T-helper 17 cell (primary cell): Measurements from ENCODE around the gene MRPL55. TPM values are rescaled to one million over a fixed set of nuclear protein-coding genes. Genes with fewer than 3 reads are reported as not detected.

Experiments used
- ATAC-seq: fragments of 150-1000 bp; cut with Tn5 transposase; 2 replicates; pipeline ENCODE4 v1.10.0; 2021; ENCODE audit warnings: mild to moderate bottlenecking, moderate library complexity
- DNase-seq, 3 donors: peaks; one replicate each; pipeline versions ENCODE4 v3.0.0 to v3.0.0-alpha.2; 2020 to 2021
- H3K9me3 ChIP-seq: one replicate; pipeline ENCODE4 v1.7.0; 2013; ENCODE audit warnings: low read length, mild to moderate bottlenecking; ENCODE audit not compliant: control insufficient read depth, poor library complexity, severe bottlenecking
- H3K27ac Mint-ChIP-seq: one replicate; pipeline ENCODE4 v1.8.0; 2022; ENCODE audit warnings: mild to moderate bottlenecking, moderate library complexity, mixed read lengths
- H3K27me3 Mint-ChIP-seq: one replicate; pipeline ENCODE4 v1.8.0; 2022; ENCODE audit warnings: mixed read lengths
- H3K36me3 Mint-ChIP-seq: one replicate; pipeline ENCODE4 v1.8.0; 2022; ENCODE audit warnings: low read depth, mixed read lengths
- H3K4me1 Mint-ChIP-seq: one replicate; pipeline ENCODE4 v1.8.0; 2022; ENCODE audit warnings: mild to moderate bottlenecking, mixed read lengths
- H3K4me3 Mint-ChIP-seq: one replicate; pipeline ENCODE4 v1.8.0; 2022; ENCODE audit warnings: mild to moderate bottlenecking, moderate library complexity, mixed read lengths
- total RNA-seq, 4 donors: library from RNA in 2 of 4; stranded (reverse) in 2 of 4; gene quantifications; one replicate each; pipeline ENCODE4 v1.2.3 and lab custom pipeline; 2022 to 2026

The MRPL55 gene
- total RNA-seq, 2 donors from 2014 or later = 55.2 to 59.9 TPM

- ATAC-seq = no peak
- DNase-seq = no peak
- Mint-ChIP-seq H3K27me3 (no peaks in the 10 kb centered on the region), H3K4me1 (peaks cover 26% of the 10 kb centered on the region), H3K36me3 (peaks cover 5% of the 10 kb centered on the region), H3K4me3 (peak overlapping the region; percentile 25), H3K27ac (peak overlapping the region; percentile 85)
- H3K9me3 ChIP-seq = peaks cover 2% of the 10 kb centered on the region
These were observed 10.7 kb downstream of the MRPL55 start for GRCh38 chr1:228098323-228098931.

DNA sequence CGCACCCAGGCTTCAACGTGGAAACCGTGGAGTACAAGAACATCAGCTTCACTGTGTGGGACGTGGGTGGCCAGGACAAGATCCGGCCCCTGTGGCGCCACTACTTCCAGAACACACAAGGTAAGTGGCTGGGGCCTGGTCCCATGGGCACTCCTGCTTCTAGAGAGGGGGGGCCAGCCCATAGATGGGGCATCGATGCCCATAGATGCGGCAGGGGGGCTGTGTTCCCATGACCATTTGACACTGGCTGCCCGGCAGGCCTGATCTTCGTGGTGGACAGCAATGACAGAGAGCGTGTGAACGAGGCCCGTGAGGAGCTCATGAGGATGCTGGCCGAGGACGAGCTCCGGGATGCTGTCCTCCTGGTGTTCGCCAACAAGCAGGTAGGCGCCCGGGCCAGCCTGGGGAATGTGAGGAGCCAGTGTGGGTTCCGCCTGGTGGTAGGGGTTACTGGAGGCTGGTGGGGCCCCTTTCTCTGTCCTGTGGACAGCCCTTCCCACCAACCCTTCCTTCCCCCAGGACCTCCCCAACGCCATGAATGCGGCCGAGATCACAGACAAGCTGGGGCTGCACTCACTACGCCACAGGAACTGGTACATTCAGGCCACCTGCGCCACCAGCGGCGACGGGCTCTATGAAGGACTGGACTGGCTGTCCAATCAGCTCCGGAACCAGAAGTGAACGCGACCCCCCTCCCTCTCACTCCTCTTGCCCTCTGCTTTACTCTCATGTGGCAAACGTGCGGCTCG lies 11.6 kb downstream of the MRPL55 start:
- peaks cover 24% of the 10 kb centered on the region for H3K4me1 Mint-ChIP-seq
- H3K27ac Mint-ChIP-seq = peak overlapping the region; percentile 83
- no peaks in the 10 kb centered on the region for H3K27me3 Mint-ChIP-seq
- ATAC-seq = no peak
- peaks cover 5% of the 10 kb centered on the region for H3K36me3 Mint-ChIP-seq
- peaks cover 2% of the 10 kb centered on the region for H3K9me3 ChIP-seq
- no peak for DNase-seq
- peak overlapping the region; percentile 36 for H3K4me3 Mint-ChIP-seq

DNA sequence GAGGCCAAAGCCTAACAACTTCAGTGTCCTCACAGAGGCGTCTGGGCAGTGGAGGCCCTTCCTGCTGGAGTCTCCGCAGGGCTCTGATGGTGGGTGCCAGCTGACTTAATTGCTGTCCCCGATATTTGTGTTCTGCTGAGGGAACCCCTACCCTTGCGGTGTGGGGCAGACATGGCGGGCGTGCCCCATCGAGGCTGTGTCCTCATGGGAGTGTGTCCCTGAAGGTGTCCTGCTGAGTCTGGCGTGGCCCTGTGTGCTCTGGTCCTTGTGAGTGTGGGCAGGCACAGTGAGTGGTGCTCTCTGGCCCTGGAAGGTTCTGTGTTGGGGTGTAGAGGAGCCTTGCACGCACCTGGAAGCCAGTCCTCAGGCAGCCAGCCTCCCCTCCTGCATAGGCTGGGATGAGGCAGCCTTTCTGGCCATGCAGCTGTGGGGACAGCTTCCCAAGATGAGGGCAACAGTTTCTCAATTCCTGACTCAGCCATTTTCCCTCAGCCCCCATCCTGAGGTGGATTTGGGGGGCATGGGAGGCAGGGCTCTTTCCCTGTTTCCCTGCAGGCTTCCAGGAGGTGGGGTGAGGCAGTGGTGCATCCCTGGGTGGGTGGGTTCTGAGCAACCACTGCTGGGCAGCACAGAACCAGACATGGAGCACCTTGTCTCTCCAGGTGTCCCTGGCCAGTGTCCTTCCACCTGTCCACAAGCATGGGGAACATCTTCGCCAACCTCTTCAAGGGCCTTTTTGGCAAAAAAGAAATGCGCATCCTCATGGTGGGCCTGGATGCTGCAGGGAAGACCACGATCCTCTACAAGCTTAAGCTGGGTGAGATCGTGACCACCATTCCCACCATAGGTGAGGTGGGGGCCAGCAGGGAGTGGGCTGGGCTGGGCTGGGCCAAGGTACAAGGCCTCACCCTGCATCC lies 12.4 kb downstream of the MRPL55 start:
- H3K9me3 ChIP-seq = peaks cover 2% of the 10 kb centered on the region
- H3K4me3 Mint-ChIP-seq = no peak overlapping the region
- no peak for DNase-seq
- peaks cover 5% of the 10 kb centered on the region for H3K36me3 Mint-ChIP-seq
- H3K27ac Mint-ChIP-seq = peak overlapping the region; percentile 83
- H3K4me1 Mint-ChIP-seq = peaks cover 28% of the 10 kb centered on the region
- H3K27me3 Mint-ChIP-seq = no peaks in the 10 kb centered on the region
- no peak for ATAC-seq

- peaks cover 29% of the 10 kb centered on the region for H3K4me1 Mint-ChIP-seq
- DNase-seq (no peak), ATAC-seq (no peak)
- H3K27ac Mint-ChIP-seq = peak overlapping the region; percentile 1
- no peaks in the 10 kb centered on the region for H3K27me3 Mint-ChIP-seq
- H3K4me3 Mint-ChIP-seq = no peak overlapping the region
- H3K9me3 ChIP-seq = peaks cover 2% of the 10 kb centered on the region
- H3K36me3 Mint-ChIP-seq = peaks cover 5% of the 10 kb centered on the region
These were observed 13.2 kb downstream of the MRPL55 start for GRCh38 chr1:228095938-228096337.

GRCh38 chr1:228095161-228095560 lies 13.9 kb downstream of the MRPL55 start:
- H3K36me3 Mint-ChIP-seq = peaks cover 5% of the 10 kb centered on the region
- no peak overlapping the region for H3K4me3 Mint-ChIP-seq
- peaks cover 33% of the 10 kb centered on the region for H3K4me1 Mint-ChIP-seq
- H3K27me3 Mint-ChIP-seq = no peaks in the 10 kb centered on the region
- H3K27ac Mint-ChIP-seq = peak overlapping the region; percentile 1
- no peak for ATAC-seq
- peaks cover 2% of the 10 kb centered on the region for H3K9me3 ChIP-seq
- no peak for DNase-seq

DNA sequence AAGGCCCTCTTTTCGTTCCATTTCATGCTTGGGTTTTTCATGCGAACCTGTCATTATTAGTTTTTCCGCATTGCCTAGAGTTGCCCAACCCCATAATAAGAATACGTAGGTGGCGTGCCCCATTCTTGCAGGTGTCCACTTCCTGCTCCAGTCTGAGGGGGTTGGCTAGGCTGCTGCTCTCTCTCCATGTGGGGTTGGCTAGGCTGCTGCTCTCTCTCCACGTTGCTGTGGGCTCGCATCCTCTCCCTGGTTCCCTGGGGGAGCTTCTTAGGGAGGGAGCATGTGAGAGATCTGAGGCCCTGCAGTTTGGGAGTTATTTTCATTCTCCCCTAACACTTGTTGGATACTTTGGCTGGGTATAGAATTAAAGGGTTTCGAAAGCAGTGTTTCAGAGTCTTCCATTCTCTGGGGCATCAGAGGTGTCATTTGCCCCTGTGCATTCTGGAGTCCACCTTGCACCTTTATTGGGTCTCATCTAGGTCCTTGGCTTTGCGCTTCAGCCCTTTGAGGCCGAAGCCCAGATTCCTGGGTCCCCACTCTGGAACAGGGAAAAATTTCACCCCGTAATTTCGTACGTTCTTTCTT lies 14.6 kb downstream of the MRPL55 start:
- no peak overlapping the region for H3K4me3 Mint-ChIP-seq
- H3K9me3 ChIP-seq = peaks cover 2% of the 10 kb centered on the region
- no peaks in the 10 kb centered on the region for H3K27me3 Mint-ChIP-seq
- DNase-seq (no peak), ATAC-seq (no peak)
- H3K4me1 Mint-ChIP-seq = peaks cover 37% of the 10 kb centered on the region
- H3K27ac Mint-ChIP-seq = no peak overlapping the region
- peaks cover 5% of the 10 kb centered on the region for H3K36me3 Mint-ChIP-seq

DNA sequence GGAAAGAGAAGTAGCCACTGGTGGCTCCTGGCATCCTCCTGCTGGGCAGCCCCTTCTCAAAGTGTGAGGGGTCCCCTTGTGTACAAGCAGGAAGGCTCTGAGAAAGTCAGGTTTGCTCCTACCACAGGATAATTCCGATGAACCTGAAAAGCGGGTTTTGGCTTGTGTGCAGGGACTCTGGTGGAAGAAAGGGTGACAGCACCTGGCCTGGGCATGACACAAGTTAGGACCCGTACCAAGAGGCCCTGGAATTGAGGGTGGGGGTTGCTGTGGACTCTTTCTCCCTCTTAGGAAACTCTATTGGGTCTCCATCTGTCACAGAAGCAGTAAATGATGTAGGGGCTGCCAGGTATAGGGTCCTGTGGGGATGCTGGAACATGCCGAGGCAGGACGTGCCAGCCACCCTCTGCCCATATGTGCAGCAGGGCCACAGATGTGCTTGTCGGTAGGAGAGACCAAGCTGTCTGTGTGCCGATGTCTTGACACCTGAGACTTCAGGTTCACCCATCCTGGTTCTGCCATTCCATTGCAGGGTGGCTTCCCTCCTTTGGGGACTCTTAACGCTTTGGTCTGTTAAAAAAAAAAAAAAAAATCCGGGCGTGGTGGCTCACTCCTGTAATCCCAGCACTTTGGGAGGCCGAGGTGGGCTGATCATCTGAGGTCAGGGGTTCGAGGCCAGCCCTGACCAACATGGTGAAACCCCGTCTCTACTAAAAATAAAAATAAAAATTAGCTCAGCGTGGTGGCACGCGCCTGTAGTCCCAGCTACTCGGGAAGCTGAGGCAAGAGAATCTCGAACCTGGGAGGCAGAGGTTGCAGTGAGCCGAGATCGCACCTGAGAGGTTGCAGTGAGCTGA lies 15.8 kb downstream of the MRPL55 start:
- Mint-ChIP-seq H3K27me3 (no peaks in the 10 kb centered on the region), H3K27ac (peak overlapping the region; percentile 34), H3K36me3 (peaks cover 2% of the 10 kb centered on the region), H3K4me3 (no peak overlapping the region), H3K4me1 (peaks cover 40% of the 10 kb centered on the region)
- no peak for DNase-seq
- no peak for ATAC-seq
- H3K9me3 ChIP-seq = peaks cover 2% of the 10 kb centered on the region

DNA sequence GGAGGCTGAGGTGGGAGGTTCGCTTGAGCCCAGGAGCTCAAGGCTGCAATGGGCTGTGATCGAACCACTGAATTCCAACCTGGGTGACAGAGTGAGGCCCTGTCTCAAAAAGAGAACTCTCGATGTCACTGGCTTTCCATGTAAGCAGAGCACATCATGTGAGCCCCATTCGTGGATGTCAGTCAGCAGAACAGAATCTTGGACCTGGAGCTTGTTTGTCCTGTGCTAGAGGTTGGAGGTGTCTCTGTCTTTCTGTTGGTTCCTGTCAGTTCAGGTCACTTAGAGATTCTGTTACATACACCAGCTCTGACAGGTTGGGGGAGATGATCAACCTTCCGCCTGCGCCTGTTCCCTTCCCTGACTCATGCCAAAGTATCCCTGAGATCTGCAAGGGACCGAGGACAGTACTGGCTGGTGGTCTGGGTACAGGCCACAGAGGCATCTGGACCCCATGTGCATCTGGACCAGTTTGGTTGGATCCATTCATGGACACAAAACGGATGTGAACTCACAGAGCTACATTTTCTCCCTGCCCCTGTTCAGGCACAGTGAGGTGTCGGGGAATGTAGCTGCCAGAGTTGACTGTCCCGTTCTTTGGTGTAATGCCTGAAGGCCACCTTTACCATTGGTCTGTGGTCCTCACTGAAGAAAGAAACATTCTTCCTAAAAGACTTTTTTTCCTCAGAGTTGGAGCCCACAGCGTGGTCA lies 16.6 kb downstream of the MRPL55 start:
- peaks cover 47% of the 10 kb centered on the region for H3K4me1 Mint-ChIP-seq
- peak overlapping the region; percentile 34 for H3K27ac Mint-ChIP-seq
- no peak overlapping the region for H3K4me3 Mint-ChIP-seq

DNA sequence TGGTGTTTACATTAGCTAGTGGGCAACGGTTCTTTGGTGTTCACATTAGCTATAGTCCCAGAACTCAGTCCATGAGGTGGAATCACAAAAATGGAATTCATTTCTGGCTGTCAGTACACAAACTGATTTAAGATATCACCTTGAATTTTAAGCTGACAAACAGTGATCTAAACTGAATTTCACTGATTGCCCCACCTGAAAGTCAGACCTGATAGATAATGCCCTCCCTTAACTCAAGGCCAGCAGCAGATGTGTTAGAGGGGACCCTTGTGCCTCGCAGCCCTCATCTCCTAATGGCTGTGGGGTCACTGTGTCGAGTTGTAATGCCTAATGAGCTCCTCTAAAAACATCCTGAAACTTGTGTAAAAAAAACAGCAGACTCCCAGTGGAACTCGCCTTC lies 18.0 kb downstream of the MRPL55 start:
- DNase-seq = no peak
- peaks cover 2% of the 10 kb centered on the region for H3K36me3 Mint-ChIP-seq
- H3K27ac Mint-ChIP-seq = peak overlapping the region; percentile 34
- H3K27me3 Mint-ChIP-seq = no peaks in the 10 kb centered on the region
- peak overlapping the region; percentile 41 for H3K4me3 Mint-ChIP-seq
- ATAC-seq = no peak
- H3K4me1 Mint-ChIP-seq = peaks cover 51% of the 10 kb centered on the region
- H3K9me3 ChIP-seq = peaks cover 2% of the 10 kb centered on the region

More for the DNA sequence above, 16.6 kb downstream of the MRPL55 start:
- H3K9me3 ChIP-seq = peaks cover 2% of the 10 kb centered on the region
- ATAC-seq = no peak
- DNase-seq = no peak
- peaks cover 2% of the 10 kb centered on the region for H3K36me3 Mint-ChIP-seq
- no peaks in the 10 kb centered on the region for H3K27me3 Mint-ChIP-seq

DNA sequence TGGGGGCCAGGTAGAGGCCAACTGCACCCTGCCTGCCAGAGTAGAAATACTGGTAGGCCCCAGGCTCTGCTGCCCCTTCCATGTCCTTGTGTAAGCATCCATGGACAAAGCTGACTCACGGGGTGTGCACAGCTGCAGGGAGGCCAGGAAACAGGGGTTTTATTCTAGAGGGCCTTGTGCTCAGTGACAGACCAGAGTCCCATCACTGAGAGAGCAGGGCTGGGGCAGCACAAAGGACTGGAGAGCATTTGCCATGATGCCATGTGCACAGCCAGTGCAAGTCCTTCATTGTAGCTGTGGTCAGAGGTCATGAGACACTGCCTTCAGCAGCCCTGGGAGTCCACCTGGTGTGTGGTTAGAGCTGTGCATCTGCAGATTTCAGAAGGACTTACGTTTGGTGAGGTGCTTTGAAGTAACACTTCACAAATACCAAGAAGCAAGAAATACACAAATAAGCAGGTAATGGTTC lies 18.5 kb downstream of the MRPL55 start:
- peaks cover 54% of the 10 kb centered on the region for H3K4me1 Mint-ChIP-seq
- H3K4me3 Mint-ChIP-seq = peak overlapping the region; percentile 41
- ATAC-seq (peak; percentile 31), DNase-seq (no peak)
- peaks cover 2% of the 10 kb centered on the region for H3K9me3 ChIP-seq
- peaks cover 2% of the 10 kb centered on the region for H3K36me3 Mint-ChIP-seq
- no peaks in the 10 kb centered on the region for H3K27me3 Mint-ChIP-seq
- peak overlapping the region; percentile 94 for H3K27ac Mint-ChIP-seq

DNA sequence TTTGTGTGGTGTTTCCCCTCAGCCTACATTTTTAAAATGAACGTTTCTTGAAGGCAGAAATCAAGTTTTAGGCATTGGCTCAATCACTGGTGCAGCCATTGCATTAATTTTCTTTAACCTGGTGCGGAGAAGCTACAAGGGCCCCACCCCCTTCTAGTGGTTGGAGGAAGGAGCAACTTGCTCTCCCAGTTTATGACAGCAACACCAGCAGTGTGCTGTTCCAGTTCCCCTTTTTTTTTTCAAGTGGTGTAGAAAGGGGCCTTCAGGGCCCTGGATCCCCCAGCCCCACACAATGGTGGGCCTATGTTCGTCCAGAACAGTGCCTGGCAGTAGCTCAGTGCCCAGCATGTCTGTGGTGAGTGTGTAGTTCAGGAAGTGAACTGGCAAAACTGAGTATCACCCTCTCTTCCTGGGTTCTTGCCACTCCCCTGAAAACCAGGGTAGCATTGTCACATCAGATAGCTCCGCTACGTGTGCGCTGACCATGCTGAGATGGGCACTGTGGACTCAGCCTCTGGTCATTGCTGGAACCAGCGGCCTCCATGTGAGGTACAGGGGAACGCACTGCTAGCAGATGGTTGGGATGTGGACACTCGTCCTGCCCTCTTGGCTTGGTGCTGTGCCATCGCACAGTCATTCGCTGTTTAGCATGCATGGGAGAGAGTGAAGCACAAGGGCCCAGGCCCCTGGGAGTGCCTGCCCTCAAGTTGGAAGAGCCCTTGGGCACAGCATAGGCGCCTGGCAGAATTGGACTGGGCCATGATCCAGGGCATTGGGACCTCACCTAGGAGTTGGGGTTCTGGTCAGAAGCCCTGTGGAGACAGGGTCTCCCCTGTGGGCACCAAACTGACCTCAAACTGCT lies 19.3 kb downstream of the MRPL55 start:
- Mint-ChIP-seq H3K4me1 (peaks cover 61% of the 10 kb centered on the region), H3K27me3 (no peaks in the 10 kb centered on the region), H3K27ac (peak overlapping the region; percentile 94), H3K4me3 (peak overlapping the region; percentile 87), H3K36me3 (no peaks in the 10 kb centered on the region)
- H3K9me3 ChIP-seq = peaks cover 2% of the 10 kb centered on the region
- ATAC-seq = peak; percentile 11
- DNase-seq = no peak
